NCI-H2107 (cell line): ENCODE results near the gene DUSP18.
"Not testable (repeated sequence)": the region's sequence is repeated elsewhere in the genome, so short reads cannot be mapped to it uniquely, and the experiment has no call there.

ENCODE experiments used
- DNase-seq: peaks from one replicate; lab custom pipeline; 2025; lab: John Stamatoyannopoulos, UW

DUSP18 gene

DNA sequence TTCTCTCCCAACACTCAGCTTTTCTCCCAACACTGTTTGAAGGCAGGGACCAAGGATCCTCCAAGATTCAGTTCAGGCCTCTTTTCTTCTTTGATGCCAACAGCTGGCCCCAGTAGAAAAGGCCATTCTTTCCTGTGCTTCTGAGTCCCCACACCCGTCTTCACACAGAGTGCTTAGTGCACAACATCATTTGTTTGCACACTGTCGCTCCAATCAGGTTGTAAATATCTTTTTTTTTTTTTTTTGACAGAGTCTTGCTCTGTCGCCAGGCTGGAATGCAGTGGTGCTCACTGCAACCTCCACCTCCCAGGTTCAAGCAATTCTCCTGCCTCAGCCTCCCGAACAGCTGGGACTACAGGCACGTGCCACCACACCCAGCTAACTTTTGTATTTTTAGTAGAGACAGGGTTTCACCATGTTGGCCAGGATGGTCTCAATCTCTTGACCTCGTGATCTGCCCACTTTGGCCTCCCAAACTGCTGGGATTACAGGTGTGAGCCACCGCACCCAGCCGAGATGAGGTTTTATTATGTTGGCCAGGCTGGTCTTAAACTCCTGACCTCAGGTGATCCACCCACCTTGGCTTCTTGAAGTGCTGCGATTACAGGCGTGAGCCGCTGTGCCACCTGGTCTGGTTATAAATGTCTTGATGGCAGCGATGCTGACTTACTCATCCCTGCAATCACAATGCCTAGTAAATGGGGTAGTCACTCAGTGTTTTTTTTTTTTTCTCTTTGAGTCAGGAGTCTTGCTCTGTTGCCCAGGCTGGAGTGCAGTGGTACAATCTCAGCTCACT is 12.4 kb upstream of the DUSP18 start:
- not testable (repeated sequence) for DNase-seq

DNA sequence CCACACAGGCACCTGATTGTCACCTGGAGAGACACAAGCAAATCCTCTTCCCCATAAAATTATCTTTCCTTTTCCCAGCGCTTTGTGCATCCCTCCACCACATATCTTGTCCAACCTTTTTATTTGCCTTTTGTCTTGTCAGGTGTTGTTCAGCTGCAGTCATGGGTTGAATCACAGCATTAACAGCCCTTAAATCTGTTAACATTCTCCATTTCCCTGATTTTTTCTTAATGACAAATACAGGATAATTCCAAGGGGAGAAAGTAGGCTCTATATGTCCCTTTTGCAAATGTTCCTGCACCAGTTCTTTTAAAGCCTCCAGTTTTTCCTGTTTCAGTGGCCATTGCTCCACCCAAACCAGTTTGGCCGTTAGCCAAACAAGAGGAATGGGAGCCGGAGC is 8.9 kb upstream of the DUSP18 start:
- not testable (repeated sequence) for DNase-seq

GRCh38 chr22:30675436-30675835 is 7.8 kb upstream of the DUSP18 start:
- DNase-seq = no peak

DNA sequence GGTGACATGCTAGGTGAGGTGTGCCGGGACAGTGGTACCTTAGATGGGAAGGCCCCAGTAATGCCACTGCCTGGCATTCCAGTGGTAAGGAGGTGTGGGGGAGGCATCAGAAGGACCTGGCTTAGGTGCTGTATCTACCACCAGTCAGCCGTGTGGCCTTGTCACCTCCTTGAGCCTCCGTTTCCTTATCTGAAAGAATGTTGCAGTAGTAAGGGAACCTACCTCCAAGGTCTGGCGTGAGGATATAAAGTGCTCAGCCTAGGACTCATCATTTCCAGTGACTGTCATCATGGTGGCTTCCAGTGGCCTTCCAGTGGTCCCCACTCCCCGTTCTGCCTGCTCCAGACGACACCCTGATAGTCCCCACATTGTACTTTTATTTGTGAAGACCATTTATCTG is 6.8 kb upstream of the DUSP18 start:
- no peak for DNase-seq

DNA sequence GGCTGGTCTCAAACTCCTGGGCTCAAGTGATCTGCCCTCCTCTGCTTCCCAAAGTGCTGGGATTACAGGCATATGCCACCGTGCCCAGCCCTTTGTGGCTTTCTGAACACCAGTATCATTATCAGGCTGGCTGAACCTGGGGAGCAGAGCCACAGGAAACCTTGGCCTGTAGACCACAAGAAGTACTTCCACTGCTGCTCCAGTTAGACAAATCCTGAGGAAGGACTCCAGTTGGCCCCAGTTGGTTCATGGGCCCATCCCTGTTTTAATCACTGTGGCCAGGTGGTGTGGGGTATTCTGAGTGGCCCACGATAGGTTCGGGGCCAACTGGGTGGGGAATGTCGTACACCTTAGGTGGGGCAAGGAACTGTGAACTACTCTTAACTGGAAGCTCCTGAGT is 5.5 kb upstream of the DUSP18 start:
- no peak for DNase-seq

DNA sequence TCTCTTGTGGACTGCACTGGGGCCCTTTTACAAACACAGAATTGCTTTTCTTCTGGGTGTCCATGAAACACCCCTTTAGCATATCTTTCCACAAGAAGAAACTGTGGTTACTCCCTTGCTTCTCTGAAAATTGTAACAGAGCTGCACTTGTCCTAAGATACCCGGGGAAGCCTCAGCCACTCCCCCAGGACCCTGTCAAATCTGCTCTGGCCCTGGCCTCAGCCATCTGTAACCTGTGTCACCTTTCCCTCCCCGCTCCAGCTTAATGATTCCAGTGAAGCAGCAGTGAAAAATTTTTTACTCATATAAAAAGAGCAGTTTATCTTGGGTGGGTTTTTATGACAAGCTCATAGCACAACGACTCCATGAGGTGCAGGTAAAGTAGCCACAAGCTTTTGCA is 3.4 kb upstream of the DUSP18 start:
- DNase-seq = no peak

DNA sequence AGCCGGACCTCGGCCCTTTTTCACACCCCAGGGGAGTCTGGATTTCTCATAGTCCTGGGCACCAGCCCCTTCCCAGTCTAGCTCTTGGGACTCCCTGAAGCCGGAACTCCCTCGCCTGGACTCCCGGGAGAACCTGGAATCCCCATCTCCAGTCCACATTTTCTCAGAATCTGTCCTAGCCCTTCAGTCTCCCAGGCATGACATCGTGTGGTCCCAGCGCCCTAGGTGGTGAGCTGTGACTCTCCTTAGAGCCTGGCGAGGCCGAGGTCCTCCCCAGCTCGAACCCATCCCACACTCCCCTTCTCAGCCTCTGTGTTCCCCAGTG is 673 bp upstream of the DUSP18 start:
- DNase-seq = no peak

- no peak for DNase-seq
Observed at GRCh38 chr22:30667107-30667493, 575 bp downstream of the DUSP18 start.

GRCh38 chr22:30665786-30666185 is 1.9 kb downstream of the DUSP18 start:
- no peak for DNase-seq

DNA sequence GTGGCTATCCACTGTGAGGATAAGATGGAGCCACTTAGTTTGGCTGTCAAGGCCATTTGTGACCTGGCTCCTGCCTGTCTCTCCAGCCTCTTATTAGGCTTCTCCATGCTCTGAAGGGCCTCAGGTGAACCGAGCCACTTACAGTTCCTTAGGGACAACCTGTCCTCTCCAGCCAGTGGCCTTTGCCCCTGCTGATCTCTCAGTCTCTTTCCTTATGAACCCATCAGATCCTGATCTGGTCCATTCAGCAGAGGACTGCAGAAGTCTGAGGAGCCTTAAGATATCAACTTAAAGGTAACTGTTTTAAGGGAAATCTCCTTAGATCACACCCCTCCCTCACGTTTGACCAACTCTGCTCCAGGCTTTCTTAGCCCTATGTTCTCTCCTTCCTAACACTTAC is 2.4 kb downstream of the DUSP18 start:
- no peak for DNase-seq

- no peak for DNase-seq
Observed at GRCh38 chr22:30664798-30665197, 2.9 kb downstream of the DUSP18 start.

- DNase-seq = peak; percentile 4
Observed at GRCh38 chr22:30662040-30662439, 5.6 kb downstream of the DUSP18 start.

- no peak for DNase-seq
Observed at GRCh38 chr22:30655532-30655931, 12.1 kb downstream of the DUSP18 start.

DNA sequence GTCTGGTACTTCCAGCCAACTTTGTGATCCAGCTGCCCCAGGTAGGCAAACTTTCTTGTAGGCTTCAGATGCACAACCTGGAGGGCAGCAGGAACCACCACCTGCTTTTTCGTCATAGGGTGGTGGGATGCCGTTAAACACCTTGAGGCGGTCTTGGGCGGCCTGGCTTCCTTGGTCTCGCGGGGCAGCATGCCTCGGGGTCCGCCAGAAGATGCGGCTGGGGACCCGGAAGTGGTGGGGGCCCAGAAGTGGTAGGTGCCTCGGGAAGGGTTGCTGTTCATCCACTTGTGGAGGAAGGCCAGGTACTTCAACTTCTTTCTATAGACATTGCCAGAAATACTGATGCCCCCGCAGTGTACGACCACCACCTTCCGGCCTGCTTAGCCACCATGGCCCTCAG is 13.3 kb downstream of the DUSP18 start:
- no peak for DNase-seq

- DNase-seq = no peak
Observed at GRCh38 chr22:30652852-30653251, 14.8 kb downstream of the DUSP18 start.

DNA sequence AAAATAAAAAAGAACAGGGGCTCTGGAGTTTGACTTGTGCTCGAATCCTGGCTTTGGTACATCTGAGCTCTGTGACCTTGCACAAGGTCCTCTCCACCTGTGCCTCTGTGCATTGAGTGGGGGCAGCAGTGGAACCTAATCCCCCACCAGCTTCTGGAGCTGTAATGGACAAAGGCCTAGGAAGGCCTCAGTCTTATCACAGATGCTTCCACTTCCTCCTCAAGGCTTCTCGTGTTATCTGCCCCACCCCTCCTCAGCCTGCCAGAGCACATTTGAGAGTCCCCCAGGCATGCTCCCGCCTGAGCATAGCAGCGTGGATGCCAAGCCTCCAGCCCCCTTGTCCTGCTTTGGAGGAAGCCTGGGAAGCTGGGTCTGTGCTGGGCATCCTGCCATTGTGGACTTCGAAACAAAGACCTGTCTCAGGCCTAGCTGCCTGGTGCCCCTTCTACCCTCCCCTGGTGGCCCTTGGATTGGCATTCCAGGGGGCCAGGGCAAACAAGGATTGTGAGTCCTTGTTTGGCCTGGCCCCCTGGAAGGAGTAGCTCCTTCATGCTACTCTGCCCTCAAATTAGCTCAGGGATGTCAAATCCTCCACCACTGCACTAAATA is 17.1 kb downstream of the DUSP18 start:
- DNase-seq = no peak

DNA sequence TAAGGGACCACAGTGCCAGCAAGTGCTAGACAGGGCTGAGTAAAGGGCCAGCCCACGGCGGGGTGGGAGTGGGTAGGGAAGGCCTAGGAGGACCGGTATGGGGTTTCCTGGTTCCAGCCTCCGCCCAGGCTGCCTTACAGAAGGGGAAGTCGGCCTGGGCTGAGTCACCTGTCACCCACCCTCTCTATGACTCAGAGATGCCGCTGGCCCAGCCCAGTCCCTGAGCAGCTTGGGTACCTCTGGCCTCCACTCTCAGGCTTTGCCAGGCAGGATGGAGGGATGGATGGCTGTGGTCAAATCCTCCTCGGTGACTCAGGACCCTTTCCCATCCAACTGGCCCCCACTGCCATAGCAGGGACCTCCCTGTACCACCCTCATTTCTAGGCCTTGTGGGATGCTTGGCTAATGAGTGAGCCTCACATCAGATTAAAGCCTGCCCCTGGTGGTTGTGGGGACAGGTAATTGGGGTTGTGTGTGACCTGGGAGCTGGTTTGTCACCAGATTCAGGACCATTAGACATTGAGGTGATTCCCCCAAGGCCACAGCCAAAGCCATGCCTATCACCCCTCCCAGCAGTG is 18.2 kb downstream of the DUSP18 start:
- no peak for DNase-seq

- no peak for DNase-seq
Observed at GRCh38 chr22:30648825-30649224, 18.9 kb downstream of the DUSP18 start.

DNA sequence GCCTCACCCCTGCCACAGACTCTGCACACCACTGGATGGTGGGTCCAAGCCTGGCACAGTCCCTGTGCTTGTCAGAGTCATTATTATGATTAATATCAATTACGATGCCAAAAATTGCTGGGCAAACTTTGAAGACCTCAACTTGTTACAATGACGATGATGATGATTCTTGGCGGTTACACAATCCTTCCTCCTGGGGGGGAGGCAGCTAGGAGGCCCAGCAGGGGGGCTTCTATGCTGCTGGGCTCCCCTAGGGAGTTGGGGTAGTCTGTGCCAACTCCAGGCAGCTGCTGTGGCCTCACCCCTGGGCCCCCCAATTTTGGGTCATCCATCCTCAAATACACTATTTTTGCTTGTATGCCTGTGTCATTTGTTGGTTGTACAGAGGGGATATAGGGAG is 20.1 kb downstream of the DUSP18 start:
- DNase-seq = no peak

GRCh38 chr22:30646518-30647160 is 21.0 kb downstream of the DUSP18 start:
- DNase-seq = no peak

DNA sequence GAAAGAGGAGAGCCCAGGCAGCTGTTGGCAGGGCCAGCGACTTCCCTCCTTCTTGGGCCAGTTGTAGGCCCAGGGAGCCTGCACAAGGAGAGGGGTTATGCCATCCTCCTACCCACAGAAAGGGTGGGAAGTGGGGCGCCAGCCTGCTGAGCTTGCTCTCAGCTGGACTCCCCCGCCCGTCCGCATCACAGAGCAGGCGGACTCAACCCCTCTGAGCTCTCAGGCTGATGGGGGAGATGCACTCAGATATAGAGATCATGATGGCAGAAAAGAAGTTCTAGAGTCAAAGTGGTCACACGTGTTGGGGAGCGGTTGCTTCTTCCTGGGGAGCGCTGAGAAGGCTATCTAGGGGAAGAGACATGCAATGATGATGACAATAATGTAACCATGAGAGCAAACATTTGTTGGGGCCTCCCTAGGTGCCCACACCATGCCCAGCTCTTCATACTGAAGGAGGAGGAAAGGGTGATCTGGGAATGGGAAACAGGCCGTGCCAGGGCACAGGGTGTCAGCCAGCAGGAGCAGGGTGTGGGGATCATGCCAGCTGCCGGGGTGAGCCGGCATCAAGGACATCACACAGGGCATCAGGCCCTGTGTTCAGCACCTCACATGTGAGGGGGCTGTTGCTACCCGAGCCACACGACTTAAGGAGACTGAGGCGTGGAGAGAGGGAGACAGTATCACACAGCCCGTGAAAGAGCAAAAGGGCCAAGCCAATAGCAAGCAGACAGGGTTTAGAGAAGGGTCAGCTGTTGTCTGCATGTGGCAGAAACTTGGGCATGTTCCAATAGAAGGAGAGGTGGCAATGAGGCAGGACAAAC is 24.4 kb downstream of the DUSP18 start:
- DNase-seq = no peak

DNA sequence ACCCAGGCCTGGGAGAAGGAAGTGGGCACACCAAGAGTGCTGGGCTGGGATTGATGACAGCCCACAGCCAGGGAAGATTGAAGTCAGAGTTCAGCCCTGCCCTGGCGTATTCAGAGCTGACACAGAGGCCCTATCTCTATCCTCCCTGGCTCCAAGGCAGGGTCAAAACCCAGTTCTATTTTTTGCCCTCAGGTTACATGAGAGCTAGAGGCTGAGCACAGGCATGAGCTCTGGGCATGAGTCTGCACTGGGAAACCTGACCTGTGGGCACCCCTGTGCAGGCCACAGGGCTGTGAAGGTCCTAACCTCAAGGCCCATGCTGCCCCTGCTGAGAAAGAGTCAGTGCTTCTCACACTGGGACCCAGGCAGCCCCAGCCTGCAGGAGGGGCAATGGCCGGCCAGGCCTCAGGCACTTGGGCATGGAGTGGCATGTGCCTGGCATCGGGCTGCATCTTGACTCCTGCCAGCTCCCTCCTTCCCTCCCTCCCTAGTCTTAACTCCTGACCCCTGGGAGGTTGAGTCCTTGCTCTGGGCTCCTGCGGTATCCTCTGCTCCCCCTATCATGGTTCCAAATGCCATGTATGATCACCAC is 26.7 kb downstream of the DUSP18 start:
- DNase-seq = no peak
